ENCODE results near the gene TMEM231. TPM values are rescaled to one million over a fixed set of nuclear protein-coding genes. Genes with fewer than 3 reads are reported as not detected.
"Not testable (repeated sequence)": the region's sequence is repeated elsewhere in the genome, so short reads cannot be mapped to it uniquely, and the experiment has no call there.

Gene TMEM231
- total RNA-seq, 1 experiment from 2014 or later: 6.6 TPM

DNA sequence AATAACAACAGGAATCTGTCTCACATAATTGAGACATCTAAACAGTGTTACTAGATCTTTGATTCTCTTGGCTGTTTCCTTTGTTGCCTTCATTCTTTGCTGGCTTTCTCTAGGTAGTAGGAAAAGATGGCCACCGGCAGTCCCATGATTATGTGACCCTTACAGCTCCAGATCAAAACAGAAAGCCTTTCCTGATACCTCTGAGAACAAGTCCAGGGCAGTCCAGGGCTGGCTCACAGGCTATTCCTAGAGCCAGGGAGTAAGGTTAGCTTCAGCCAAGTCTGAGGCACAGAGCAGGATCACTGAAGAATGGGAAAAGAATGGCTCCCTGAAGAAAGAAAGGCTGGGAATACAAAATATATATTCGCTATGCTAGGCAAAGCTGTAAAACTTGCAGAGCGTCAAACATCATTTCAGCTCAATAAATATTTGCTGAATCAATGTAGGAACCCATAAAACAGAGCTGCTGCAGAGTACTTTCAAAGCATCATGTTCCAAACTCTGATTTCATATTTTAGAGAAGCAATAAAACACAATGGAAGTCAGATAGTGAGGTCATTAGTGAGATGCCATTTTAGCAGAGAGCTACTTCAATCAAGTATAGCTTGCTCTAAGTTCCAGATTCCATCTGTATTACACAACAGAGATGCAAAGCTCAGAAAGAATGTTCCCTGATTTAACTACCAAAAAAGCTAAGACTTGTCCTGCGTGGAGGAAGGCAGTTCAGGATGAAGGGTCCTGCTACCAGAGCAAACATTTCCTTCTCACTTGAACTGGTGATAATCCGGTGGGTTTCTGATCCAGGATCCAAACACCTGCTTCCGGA is 43.6 kb upstream of the TMEM231 start:
- DNase-seq: no peak
- Mint-ChIP-seq H3K27me3 (ENCODE audit: insufficient read depth, unreplicated experiment) (no peaks in the 10 kb centered on the region), H3K27ac (ENCODE audit: unreplicated experiment) (peak overlapping the region; percentile 15), H3K4me1 (ENCODE audit: low read depth, unreplicated experiment) (no peaks in the 10 kb centered on the region), H3K36me3 (ENCODE audit: insufficient read depth, unreplicated experiment) (peaks cover 75% of the 10 kb centered on the region), H3K4me3 (ENCODE audit: unreplicated experiment) (no peak overlapping the region), H3K9me3 (ENCODE audit: unreplicated experiment) (peaks cover 22% of the 10 kb centered on the region)
- H3K9me3 ChIP-seq: peaks cover 6% of the 10 kb centered on the region; the same call in 1 of the 2 replicates
- intact Hi-C loops (cut with micrococcal nuclease; ENCODE audit: unreplicated experiment): no loop called here
- CTCF ChIA-PET: interaction anchor here (1.0 kb wide), 2 partner anchors 21 to 83 kb away, joined by 3 to 4 read pairs; no protein-coding TSS in a partner anchor
- BruUV-seq (replicated peaks): no TSS peak
- POLR2A ChIA-PET: interaction anchor here (0.6 to 1.0 kb wide), 4 partner anchors 17 to 35 kb away, joined by 3 to 5 read pairs (median 4); partner anchors contain the start of gene ADAT1
- H3K4me3 ChIP-seq (ENCODE audit: low read depth, low read length): no peak overlapping the region
- no peaks in the 10 kb centered on the region for H3K27me3 ChIP-seq (replicated peaks; ENCODE audit: control insufficient read depth, insufficient read depth, low read length)
- H3K4me1 ChIP-seq: no peaks in the 10 kb centered on the region
- peaks cover 15% of the 10 kb centered on the region for H3K36me3 ChIP-seq (ENCODE audit: control insufficient read depth, insufficient read depth, low read length)
- TF ChIP-seq, protein P1, sequence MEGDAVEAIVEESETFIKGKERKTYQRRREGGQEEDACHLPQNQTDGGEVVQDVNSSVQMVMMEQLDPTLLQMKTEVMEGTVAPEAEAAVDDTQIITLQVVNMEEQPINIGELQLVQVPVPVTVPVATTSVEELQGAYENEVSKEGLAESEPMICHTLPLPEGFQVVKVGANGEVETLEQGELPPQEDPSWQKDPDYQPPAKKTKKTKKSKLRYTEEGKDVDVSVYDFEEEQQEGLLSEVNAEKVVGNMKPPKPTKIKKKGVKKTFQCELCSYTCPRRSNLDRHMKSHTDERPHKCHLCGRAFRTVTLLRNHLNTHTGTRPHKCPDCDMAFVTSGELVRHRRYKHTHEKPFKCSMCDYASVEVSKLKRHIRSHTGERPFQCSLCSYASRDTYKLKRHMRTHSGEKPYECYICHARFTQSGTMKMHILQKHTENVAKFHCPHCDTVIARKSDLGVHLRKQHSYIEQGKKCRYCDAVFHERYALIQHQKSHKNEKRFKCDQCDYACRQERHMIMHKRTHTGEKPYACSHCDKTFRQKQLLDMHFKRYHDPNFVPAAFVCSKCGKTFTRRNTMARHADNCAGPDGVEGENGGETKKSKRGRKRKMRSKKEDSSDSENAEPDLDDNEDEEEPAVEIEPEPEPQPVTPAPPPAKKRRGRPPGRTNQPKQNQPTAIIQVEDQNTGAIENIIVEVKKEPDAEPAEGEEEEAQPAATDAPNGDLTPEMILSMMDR (IDR thresholded peaks at IDR 0.05; ENCODE audit: insufficient read depth in 1 of 2, low read depth in 1 of 2, low read length in 1 of 2, severe bottlenecking in 1 of 2, unreplicated experiment in 1 of 2): no peak

DNA sequence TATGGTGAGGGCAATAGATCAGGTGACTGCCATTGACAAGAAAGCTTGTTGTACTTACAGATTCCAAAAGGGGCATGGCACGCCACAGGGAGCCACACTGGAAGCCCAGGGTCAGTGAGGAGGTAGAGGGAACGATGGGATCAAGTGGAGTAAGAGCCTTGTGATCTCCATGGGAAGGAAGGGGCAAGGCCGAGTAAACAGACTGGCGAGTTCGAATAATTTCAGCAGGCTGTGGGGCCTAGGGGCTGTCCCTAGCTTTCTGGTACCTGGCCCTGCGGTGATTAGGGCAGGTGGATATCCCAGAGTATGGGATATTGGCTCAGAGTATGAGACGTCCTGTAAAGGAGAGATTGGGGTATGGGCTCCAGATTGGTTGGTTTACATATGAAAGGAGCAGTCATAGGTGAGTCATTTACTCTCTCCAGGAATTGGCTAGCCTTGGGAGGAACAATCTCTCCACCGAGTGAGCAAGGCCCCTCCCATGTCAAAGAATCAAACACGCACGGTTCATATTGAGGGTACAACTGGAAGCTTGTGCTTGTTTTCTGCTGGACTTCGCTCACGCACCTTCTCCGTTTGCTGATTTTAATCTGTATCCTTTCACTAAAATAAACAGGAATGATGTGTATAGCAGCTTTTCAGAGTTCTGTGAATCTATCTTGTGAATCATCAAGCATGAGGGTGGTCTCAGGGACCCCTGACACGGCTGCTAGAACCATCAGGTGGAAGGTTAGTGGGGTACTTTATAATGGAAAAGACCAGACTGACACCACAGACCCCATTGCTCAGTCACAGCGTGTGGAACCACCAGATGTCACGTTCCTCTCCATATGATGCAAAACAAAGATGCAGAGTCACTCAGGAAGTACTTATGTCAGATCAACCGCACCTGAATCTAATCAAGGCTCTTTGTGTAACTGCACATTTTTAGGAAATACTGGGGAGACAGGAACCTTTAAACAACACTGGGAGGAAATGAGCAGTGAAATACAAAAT is 38.1 kb upstream of the TMEM231 start:
- Histone ChIP-seq H3K4me3 (ENCODE audit: low read depth, low read length) (no peak overlapping the region), H3K36me3 (ENCODE audit: control insufficient read depth, insufficient read depth, low read length) (peaks cover 5% of the 10 kb centered on the region; the same call in 1 of the 2 replicates), H3K4me1 (no peaks in the 10 kb centered on the region), H3K9me3 (no peaks in the 10 kb centered on the region), H3K27me3 (replicated peaks; ENCODE audit: control insufficient read depth, insufficient read depth, low read length) (no peaks in the 10 kb centered on the region)
- Mint-ChIP-seq H3K4me1 (ENCODE audit: low read depth, unreplicated experiment) (no peaks in the 10 kb centered on the region), H3K4me3 (ENCODE audit: unreplicated experiment) (no peak overlapping the region), H3K27me3 (ENCODE audit: insufficient read depth, unreplicated experiment) (no peaks in the 10 kb centered on the region), H3K27ac (ENCODE audit: unreplicated experiment) (peak overlapping the region; percentile 57), H3K9me3 (ENCODE audit: unreplicated experiment) (peaks cover 10% of the 10 kb centered on the region), H3K36me3 (ENCODE audit: insufficient read depth, unreplicated experiment) (peaks cover 38% of the 10 kb centered on the region)
- no peak for DNase-seq
- ChIA-PET CTCF (interaction anchor here (1.0 kb wide), 1 partner anchor 77 kb away, joined by 3 read pairs; no protein-coding TSS in a partner anchor), POLR2A (no interaction called here)
- intact Hi-C loops (cut with micrococcal nuclease; ENCODE audit: unreplicated experiment): no loop called here
- BruUV-seq (replicated peaks): no TSS peak
- TF ChIP-seq, protein P1 (IDR thresholded peaks at IDR 0.05; ENCODE audit: insufficient read depth in 1 of 2, low read depth in 1 of 2, low read length in 1 of 2, severe bottlenecking in 1 of 2, unreplicated experiment in 1 of 2): no peak

DNA sequence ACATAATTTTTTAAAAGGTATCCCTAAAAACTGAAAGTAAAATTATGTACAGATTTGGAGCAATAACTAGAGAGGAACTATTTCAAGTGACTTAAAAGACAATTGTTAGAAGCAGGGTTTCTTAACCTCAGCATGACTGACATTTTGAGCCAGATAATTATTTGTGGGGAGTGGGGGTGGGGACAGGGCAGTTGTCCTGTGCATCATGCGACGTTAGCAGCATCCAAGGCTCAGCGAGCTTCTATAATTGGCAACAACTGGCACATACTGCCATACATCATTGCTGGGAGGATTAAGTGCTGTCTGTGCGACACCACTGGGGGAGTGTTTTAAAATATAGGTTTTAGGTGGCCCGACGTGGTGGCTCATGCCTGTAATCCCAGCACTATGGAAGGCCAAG is 37.3 kb upstream of the TMEM231 start:
- POLR2A ChIA-PET: no interaction called here
- no TSS peak for BruUV-seq (replicated peaks)
- Histone ChIP-seq H3K36me3 (ENCODE audit: control insufficient read depth, insufficient read depth, low read length) (peaks cover 3% of the 10 kb centered on the region; the same call in 1 of the 2 replicates), H3K9me3 (no peaks in the 10 kb centered on the region), H3K4me3 (ENCODE audit: low read depth, low read length) (no peak overlapping the region), H3K27me3 (replicated peaks; ENCODE audit: control insufficient read depth, insufficient read depth, low read length) (no peaks in the 10 kb centered on the region), H3K4me1 (no peaks in the 10 kb centered on the region)
- Mint-ChIP-seq H3K4me1 (ENCODE audit: low read depth, unreplicated experiment) (no peaks in the 10 kb centered on the region), H3K9me3 (ENCODE audit: unreplicated experiment) (peaks cover 10% of the 10 kb centered on the region), H3K27ac (ENCODE audit: unreplicated experiment) (no peak overlapping the region), H3K27me3 (ENCODE audit: insufficient read depth, unreplicated experiment) (no peaks in the 10 kb centered on the region), H3K4me3 (ENCODE audit: unreplicated experiment) (no peak overlapping the region), H3K36me3 (ENCODE audit: insufficient read depth, unreplicated experiment) (peaks cover 36% of the 10 kb centered on the region)
- CTCF ChIA-PET: no interaction called here
- no peak for DNase-seq
- intact Hi-C loops (cut with micrococcal nuclease; ENCODE audit: unreplicated experiment): no loop called here
- TF ChIP-seq, protein P1 (IDR thresholded peaks at IDR 0.05; ENCODE audit: insufficient read depth in 1 of 2, low read depth in 1 of 2, low read length in 1 of 2, severe bottlenecking in 1 of 2, unreplicated experiment in 1 of 2): no peak

DNA sequence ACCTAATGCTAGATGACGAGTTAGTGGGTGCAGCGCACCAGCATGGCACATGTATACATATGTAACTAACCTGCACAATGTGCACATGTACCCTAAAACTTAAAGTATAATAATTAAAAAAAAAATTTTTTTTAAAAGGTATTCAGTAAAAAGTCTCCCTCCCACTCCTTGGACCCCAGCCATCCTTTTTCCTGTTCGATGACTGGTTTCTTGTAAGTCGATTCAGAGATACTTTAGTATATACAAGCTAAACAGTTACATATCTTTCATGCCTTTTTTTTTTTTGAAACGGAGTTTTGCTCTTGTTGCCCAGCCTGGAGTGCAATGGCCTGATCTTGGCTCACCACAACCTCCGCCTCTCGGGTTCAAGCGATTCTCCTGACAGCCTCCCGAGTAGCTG is 35.9 kb upstream of the TMEM231 start:
- H3K36me3 ChIP-seq (ENCODE audit: control insufficient read depth, insufficient read depth, low read length); H3K27me3 ChIP-seq (replicated peaks; ENCODE audit: control insufficient read depth, insufficient read depth, low read length); POLR2A ChIA-PET; H3K9me3 Mint-ChIP-seq (ENCODE audit: unreplicated experiment); H3K4me1 ChIP-seq; H3K4me1 Mint-ChIP-seq (ENCODE audit: low read depth, unreplicated experiment); H3K27me3 Mint-ChIP-seq (ENCODE audit: insufficient read depth, unreplicated experiment); CTCF ChIA-PET; DNase-seq; intact Hi-C loops (cut with micrococcal nuclease; ENCODE audit: unreplicated experiment); H3K4me3 ChIP-seq (ENCODE audit: low read depth, low read length); H3K9me3 ChIP-seq; H3K4me3 Mint-ChIP-seq (ENCODE audit: unreplicated experiment); H3K27ac Mint-ChIP-seq (ENCODE audit: unreplicated experiment); BruUV-seq (replicated peaks): not testable (repeated sequence)
- peaks cover 22% of the 10 kb centered on the region for H3K36me3 Mint-ChIP-seq (ENCODE audit: insufficient read depth, unreplicated experiment)
